Measurements from ENCODE around the gene SIK2. TPM values are rescaled to one million over a fixed set of nuclear protein-coding genes. Genes with fewer than 3 reads are reported as not detected.
A peak's percentile ranks its signal among the peaks of the same experiment; 100 is the strongest.

Gene SIK2
- total RNA-seq, 1 donor from 2014 or later, result 16.3 TPM

DNA sequence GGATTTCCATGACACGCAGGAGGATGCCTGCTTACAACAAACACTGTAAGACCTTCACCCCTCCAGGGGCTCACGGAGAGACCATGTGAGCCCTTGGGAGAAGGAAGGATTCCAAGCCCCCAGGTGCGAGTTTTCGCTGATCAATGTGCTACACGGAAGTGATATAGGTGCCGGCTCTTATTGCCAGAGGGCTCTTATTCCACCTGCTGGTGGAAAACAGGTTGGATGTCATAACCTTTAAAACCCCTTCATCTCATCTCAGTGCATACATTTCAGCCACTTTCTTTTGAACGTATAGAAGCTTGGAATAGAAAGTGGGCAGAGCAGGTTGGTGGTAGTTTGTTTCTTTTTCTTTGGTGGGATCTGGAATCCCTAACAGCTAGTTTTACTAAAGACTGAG, 35.9 kb upstream of the SIK2 start:
- Mint-ChIP-seq H3K36me3 (no peaks in the 10 kb centered on the region), H3K27ac (peak overlapping the region; percentile 37), H3K4me3 (no peak overlapping the region), H3K9me3 (no peaks in the 10 kb centered on the region), H3K27me3 (ENCODE audit: insufficient read depth, low read depth) (peaks cover 2% of the 10 kb centered on the region), H3K4me1 (peaks cover 19% of the 10 kb centered on the region)
- Histone ChIP-seq H3K27ac (no peak overlapping the region), H3K4me3 (no peak overlapping the region), H3K79me2 (ENCODE audit: low read depth) (no peaks in the 10 kb centered on the region), H3F3A (ENCODE audit: low read depth) (no peaks in the 10 kb centered on the region), H3K4me2 (no peak overlapping the region), H3K4me1 (peaks cover 18% of the 10 kb centered on the region), H3K27me3 (no peaks in the 10 kb centered on the region), H3K9ac (no peak overlapping the region), H2AFZ (replicated peaks) (no peak overlapping the region), H4K20me1 (ENCODE audit: low read depth) (no peaks in the 10 kb centered on the region), H3K36me3 (no peaks in the 10 kb centered on the region), H3K9me3 (ENCODE audit: low read depth) (no peaks in the 10 kb centered on the region)
- no peak for DNase-seq (ENCODE audit: low spot score)
- no peak for TF ChIP-seq EZH2 (IDR thresholded peaks at IDR 0.05)
- TF ChIP-seq EZH2phosphoT487 (IDR thresholded peaks at IDR 0.05), result no peak

DNA sequence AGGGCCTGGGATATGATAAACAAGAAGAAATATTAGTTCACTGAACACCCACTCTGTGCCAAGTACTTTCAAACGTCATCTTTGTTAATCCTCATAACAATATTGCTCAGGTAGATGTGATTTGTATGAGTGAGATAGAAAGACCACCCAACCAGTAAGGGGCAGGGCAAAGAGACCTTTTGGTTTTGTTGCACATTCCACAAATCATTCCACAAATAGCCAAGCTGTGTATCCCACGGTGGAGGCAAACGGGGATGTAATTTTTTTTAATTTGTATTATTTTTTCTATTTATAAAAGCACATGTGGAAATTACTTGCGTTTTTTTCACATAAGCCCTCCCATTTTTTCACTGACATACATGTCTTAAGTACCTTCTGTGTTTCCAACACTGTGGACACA, 32.8 kb upstream of the SIK2 start:
- Histone ChIP-seq H3K27me3 (no peaks in the 10 kb centered on the region), H3K4me3 (no peak overlapping the region), H3K9me3 (ENCODE audit: low read depth) (no peaks in the 10 kb centered on the region), H3K4me1 (peaks cover 12% of the 10 kb centered on the region), H3K27ac (no peak overlapping the region), H2AFZ (replicated peaks) (no peak overlapping the region), H3F3A (ENCODE audit: low read depth) (no peaks in the 10 kb centered on the region), H3K4me2 (no peak overlapping the region), H3K9ac (no peak overlapping the region), H4K20me1 (ENCODE audit: low read depth) (no peaks in the 10 kb centered on the region), H3K79me2 (ENCODE audit: low read depth) (no peaks in the 10 kb centered on the region), H3K36me3 (no peaks in the 10 kb centered on the region)
- Mint-ChIP-seq H3K36me3 (no peaks in the 10 kb centered on the region), H3K27ac (no peak overlapping the region), H3K4me1 (peaks cover 19% of the 10 kb centered on the region), H3K27me3 (ENCODE audit: insufficient read depth, low read depth) (peaks cover 2% of the 10 kb centered on the region), H3K4me3 (no peak overlapping the region), H3K9me3 (no peaks in the 10 kb centered on the region)
- no peak for DNase-seq (ENCODE audit: low spot score)
- TF ChIP-seq EZH2phosphoT487 (IDR thresholded peaks at IDR 0.05), result no peak
- TF ChIP-seq EZH2 (IDR thresholded peaks at IDR 0.05), result no peak
- no peak for TF ChIP-seq CTCF (IDR thresholded peaks at IDR 0.05)

- H3K79me2 ChIP-seq (ENCODE audit: low read depth), result no peaks in the 10 kb centered on the region
- Mint-ChIP-seq H3K4me3 (no peak overlapping the region), H3K4me1 (peaks cover 24% of the 10 kb centered on the region), H3K36me3 (no peaks in the 10 kb centered on the region), H3K27me3 (ENCODE audit: insufficient read depth, low read depth) (peaks cover 2% of the 10 kb centered on the region), H3K9me3 (no peaks in the 10 kb centered on the region), H3K27ac (no peak overlapping the region)
- H3K27me3 ChIP-seq, result no peaks in the 10 kb centered on the region
- peaks cover 20% of the 10 kb centered on the region for H3K4me1 ChIP-seq
- TF ChIP-seq EZH2phosphoT487 (IDR thresholded peaks at IDR 0.05), result no peak
- no peak for TF ChIP-seq CTCF (IDR thresholded peaks at IDR 0.05)
- TF ChIP-seq EZH2 (IDR thresholded peaks at IDR 0.05), result no peak
- H3K4me2 ChIP-seq, result no peak overlapping the region
- no peaks in the 10 kb centered on the region for H3F3A ChIP-seq (ENCODE audit: low read depth)
- H3K36me3 ChIP-seq, result no peaks in the 10 kb centered on the region
- H2AFZ ChIP-seq (replicated peaks), result no peak overlapping the region
- H4K20me1 ChIP-seq (ENCODE audit: low read depth), result no peaks in the 10 kb centered on the region
- H3K4me3 ChIP-seq, result no peak overlapping the region
- DNase-seq (ENCODE audit: low spot score), result no peak
- H3K27ac ChIP-seq, result no peak overlapping the region
- H3K9ac ChIP-seq, result no peak overlapping the region
- H3K9me3 ChIP-seq (ENCODE audit: low read depth), result no peaks in the 10 kb centered on the region
These were observed 31.5 kb upstream of the SIK2 start for GRCh38 chr11:111570796-111571195.

DNA sequence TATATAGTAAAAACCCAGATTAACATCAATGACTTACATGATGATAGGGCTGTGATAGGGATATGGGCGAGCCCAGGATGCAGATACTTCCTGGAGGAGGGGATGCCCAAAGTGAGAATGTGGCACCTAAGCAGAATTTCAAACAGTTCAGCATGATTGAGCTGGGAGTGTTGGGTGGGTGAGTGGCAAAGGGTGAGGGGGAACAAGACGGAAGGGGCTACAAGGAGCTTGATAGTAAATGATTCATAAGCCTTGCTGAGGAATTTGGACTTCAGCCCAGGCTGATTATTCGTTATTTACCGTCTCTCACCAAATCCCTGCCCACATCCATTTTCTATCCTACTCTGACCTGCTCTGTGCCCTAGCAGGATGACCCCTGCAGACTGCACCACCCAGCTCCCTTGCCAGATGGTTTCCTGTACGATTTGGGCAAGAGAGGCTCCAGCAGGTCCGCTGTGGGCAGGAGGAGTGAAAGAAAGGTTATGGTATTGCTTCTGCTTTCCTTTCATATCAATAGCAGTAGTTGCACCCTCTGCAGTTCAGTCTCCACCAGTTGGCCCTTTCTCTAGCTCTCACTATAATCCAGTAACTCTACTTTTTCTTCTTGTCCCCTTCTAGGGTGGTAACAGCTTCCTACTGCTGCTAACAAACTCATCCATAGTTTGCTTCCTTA, 30.3 kb upstream of the SIK2 start:
- no peak overlapping the region for H3K4me2 ChIP-seq

More for the DNA sequence above, 30.3 kb upstream of the SIK2 start:
- no peaks in the 10 kb centered on the region for H3K36me3 Mint-ChIP-seq
- Histone ChIP-seq H3K36me3 (no peaks in the 10 kb centered on the region), H3K4me1 (peaks cover 20% of the 10 kb centered on the region), H4K20me1 (ENCODE audit: low read depth) (no peaks in the 10 kb centered on the region), H3K9ac (no peak overlapping the region), H3F3A (ENCODE audit: low read depth) (no peaks in the 10 kb centered on the region), H3K79me2 (ENCODE audit: low read depth) (no peaks in the 10 kb centered on the region), H3K9me3 (ENCODE audit: low read depth) (no peaks in the 10 kb centered on the region), H3K4me3 (no peak overlapping the region), H2AFZ (replicated peaks) (no peak overlapping the region), H3K27ac (no peak overlapping the region), H3K27me3 (no peaks in the 10 kb centered on the region)
- no peak for DNase-seq (ENCODE audit: low spot score)
- no peak overlapping the region for H3K27ac Mint-ChIP-seq
- peaks cover 17% of the 10 kb centered on the region for H3K4me1 Mint-ChIP-seq
- TF ChIP-seq EZH2 (IDR thresholded peaks at IDR 0.05), result no peak
- no peak for TF ChIP-seq CTCF (IDR thresholded peaks at IDR 0.05)
- H3K4me3 Mint-ChIP-seq, result no peak overlapping the region
- H3K27me3 Mint-ChIP-seq (ENCODE audit: insufficient read depth, low read depth), result peaks cover 2% of the 10 kb centered on the region
- H3K9me3 Mint-ChIP-seq, result no peaks in the 10 kb centered on the region
